Measurements from ENCODE around the gene SIGLEC8.
"Not testable (repeated sequence)": the region's sequence is repeated elsewhere in the genome, so short reads cannot be mapped to it uniquely, and the experiment has no call there.

Gene SIGLEC8

DNA sequence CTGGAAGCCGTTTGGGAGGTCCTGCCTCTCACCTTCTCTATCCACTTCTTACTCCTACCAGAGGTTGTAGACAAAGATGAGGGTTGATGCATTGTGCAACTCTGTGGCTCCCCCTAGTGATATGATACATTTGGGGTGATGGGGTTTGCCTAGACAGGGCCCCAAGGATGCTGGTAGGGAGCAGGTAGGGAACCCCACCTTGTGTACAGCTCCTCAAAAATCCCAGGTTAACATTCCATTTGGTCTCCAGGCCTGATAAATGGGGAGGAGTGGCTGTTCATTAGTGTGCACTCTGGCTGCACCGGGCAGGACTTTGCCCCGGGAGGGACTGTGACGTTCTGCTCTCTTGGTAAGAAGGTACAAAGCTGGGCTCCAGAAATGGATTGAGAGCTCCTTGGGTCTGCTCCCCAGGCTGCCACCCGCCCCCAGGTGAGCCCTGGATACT, 19.2 kb downstream of the SIGLEC8 start:
- Histone ChIP-seq H3K27ac (ENCODE audit: low read length) (no peak overlapping the region), H3K4me1 (ENCODE audit: control insufficient read depth, low read depth, low read length) (no peaks in the 10 kb centered on the region), H3K27me3 (ENCODE audit: control insufficient read depth, insufficient read depth, low read length) (no peaks in the 10 kb centered on the region), H3K4me3 (ENCODE audit: low read length) (no peak overlapping the region), H3K9me3 (ENCODE audit: control insufficient read depth, low read depth, low read length) (no peaks in the 10 kb centered on the region), H3K36me3 (ENCODE audit: control insufficient read depth, low read depth, low read length) (no peaks in the 10 kb centered on the region), H3K9ac (ENCODE audit: low read length) (no peak overlapping the region)

DNA sequence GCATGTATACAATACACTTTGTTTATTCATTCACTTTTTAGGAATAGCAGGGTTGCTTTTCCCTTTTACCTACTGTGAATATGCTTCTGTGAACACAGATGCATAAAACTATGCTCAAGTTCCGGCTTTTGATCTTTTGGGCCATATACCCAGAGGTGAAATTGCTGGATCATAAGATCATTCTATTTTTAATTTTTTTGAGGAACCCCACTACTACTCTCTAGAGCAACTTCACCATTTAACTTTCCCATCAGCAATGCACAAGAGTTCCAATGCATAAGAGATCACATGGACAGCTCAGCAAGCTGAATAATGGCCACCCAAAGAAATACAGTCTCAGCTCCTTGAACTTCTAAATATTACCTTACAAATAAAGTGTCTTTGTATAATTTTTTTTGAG, 23.8 kb downstream of the SIGLEC8 start:
- Histone ChIP-seq H3K4me3 (ENCODE audit: low read length) (no peak overlapping the region), H3K9me3 (ENCODE audit: control insufficient read depth, low read depth, low read length) (no peaks in the 10 kb centered on the region), H3K4me1 (ENCODE audit: control insufficient read depth, low read depth, low read length) (no peaks in the 10 kb centered on the region), H3K27me3 (ENCODE audit: control insufficient read depth, insufficient read depth, low read length) (no peaks in the 10 kb centered on the region), H3K9ac (ENCODE audit: low read length) (no peak overlapping the region), H3K27ac (ENCODE audit: low read length) (no peak overlapping the region), H3K36me3 (ENCODE audit: control insufficient read depth, low read depth, low read length) (no peaks in the 10 kb centered on the region)

DNA sequence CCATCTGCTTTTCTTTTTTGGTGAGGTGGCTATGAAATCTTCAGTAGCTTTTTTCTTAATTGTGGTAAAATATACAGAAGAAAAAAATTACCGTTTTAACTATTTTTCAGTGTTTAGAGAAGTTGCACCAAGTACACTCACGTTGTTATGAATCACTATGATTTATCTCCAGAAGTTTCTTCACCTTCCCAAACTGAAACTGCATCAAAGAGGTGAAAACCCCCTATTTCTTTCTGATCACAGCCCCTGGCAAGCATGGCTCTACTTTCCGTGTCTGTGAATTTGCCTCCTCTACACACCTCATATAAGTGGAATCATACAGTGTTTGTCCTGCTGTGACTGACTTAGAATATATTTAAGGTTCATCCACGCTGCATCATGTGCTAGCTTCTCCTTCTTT, 25.2 kb downstream of the SIGLEC8 start:
- Histone ChIP-seq H3K4me1 (ENCODE audit: control insufficient read depth, low read depth, low read length) (no peaks in the 10 kb centered on the region), H3K9ac (ENCODE audit: low read length) (no peak overlapping the region), H3K27me3 (ENCODE audit: control insufficient read depth, insufficient read depth, low read length) (no peaks in the 10 kb centered on the region), H3K36me3 (ENCODE audit: control insufficient read depth, low read depth, low read length) (no peaks in the 10 kb centered on the region), H3K9me3 (ENCODE audit: control insufficient read depth, low read depth, low read length) (no peaks in the 10 kb centered on the region), H3K4me3 (ENCODE audit: low read length) (no peak overlapping the region), H3K27ac (ENCODE audit: low read length) (no peak overlapping the region)

DNA sequence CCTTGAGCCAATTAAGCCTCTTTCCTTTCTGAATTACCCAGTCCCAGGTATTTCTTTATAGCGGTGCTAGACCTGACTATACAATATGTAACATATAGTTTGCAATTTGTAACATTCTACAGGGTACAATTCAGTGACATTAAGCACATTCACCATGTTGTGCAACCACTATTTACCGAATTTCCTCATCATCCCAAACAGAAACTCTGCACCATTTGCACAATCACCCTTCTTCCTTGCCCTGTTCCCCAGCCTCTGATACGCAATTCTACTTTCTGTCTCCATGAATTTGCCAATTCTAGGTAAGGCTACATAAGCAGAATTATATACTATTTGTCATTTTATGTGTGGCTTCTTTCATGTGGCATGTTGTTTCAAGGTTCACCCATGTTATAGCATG, 27.1 kb downstream of the SIGLEC8 start:
- Histone ChIP-seq H3K4me1 (ENCODE audit: control insufficient read depth, low read depth, low read length) (no peaks in the 10 kb centered on the region), H3K27ac (ENCODE audit: low read length) (no peak overlapping the region), H3K36me3 (ENCODE audit: control insufficient read depth, low read depth, low read length) (no peaks in the 10 kb centered on the region), H3K9me3 (ENCODE audit: control insufficient read depth, low read depth, low read length) (no peaks in the 10 kb centered on the region), H3K4me3 (ENCODE audit: low read length) (no peak overlapping the region), H3K27me3 (ENCODE audit: control insufficient read depth, insufficient read depth, low read length) (no peaks in the 10 kb centered on the region), H3K9ac (ENCODE audit: low read length) (no peak overlapping the region)

DNA sequence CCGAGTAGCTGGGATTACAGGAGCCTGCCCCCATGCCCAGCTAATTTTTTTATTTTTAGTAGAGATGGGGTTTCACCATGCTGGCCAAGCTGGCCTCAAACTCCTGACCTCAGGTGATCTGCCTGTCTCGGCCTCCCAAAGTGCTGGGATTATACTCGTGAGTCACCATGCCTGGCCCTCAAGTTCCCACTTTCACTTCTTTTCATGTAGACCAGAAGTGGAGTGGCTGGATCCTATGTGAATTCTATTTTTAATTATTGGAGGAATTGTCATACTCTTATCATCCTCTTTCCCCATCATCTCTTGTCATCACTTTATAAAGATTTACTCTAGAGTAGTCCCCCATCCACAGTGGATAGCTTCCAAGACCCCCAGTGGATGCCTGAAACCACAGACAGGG, 28.0 kb downstream of the SIGLEC8 start:
- no peaks in the 10 kb centered on the region for H3K27me3 ChIP-seq (ENCODE audit: control insufficient read depth, insufficient read depth, low read length)
- H3K9ac ChIP-seq (ENCODE audit: low read length): no peak overlapping the region
- no peak overlapping the region for H3K4me3 ChIP-seq (ENCODE audit: low read length)
- H3K4me1 ChIP-seq (ENCODE audit: control insufficient read depth, low read depth, low read length): no peaks in the 10 kb centered on the region
- H3K36me3 ChIP-seq (ENCODE audit: control insufficient read depth, low read depth, low read length): no peaks in the 10 kb centered on the region
- H3K27ac ChIP-seq (ENCODE audit: low read length): no peak overlapping the region
- H3K9me3 ChIP-seq (ENCODE audit: control insufficient read depth, low read depth, low read length): no peaks in the 10 kb centered on the region

DNA sequence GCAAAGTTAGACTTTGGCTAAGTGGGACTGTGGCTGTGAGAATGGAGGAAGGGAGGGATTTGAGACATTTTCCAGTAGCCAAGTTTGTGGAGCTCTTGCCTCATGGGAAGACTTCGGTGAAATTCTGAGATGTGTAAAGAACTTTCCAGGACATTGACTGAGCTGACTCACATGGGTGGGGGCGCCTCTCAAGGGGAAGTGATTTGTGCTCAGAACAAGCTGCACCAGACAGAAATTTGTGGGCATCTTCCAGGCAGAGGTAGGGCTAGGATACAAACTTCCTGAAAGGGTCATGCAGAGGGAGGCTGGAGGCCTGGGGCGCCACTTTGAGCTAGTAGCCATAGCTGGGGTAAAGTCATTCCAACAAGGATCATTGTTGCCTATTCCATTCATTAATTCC, 31.1 kb downstream of the SIGLEC8 start:
- H3K9ac ChIP-seq (ENCODE audit: low read length): no peak overlapping the region
- no peaks in the 10 kb centered on the region for H3K9me3 ChIP-seq (ENCODE audit: control insufficient read depth, low read depth, low read length)
- H3K27ac ChIP-seq (ENCODE audit: low read length): no peak overlapping the region
- no peak overlapping the region for H3K4me3 ChIP-seq (ENCODE audit: low read length)
- no peaks in the 10 kb centered on the region for H3K36me3 ChIP-seq (ENCODE audit: control insufficient read depth, low read depth, low read length)
- no peaks in the 10 kb centered on the region for H3K4me1 ChIP-seq (ENCODE audit: control insufficient read depth, low read depth, low read length)
- H3K27me3 ChIP-seq (ENCODE audit: control insufficient read depth, insufficient read depth, low read length): no peaks in the 10 kb centered on the region

DNA sequence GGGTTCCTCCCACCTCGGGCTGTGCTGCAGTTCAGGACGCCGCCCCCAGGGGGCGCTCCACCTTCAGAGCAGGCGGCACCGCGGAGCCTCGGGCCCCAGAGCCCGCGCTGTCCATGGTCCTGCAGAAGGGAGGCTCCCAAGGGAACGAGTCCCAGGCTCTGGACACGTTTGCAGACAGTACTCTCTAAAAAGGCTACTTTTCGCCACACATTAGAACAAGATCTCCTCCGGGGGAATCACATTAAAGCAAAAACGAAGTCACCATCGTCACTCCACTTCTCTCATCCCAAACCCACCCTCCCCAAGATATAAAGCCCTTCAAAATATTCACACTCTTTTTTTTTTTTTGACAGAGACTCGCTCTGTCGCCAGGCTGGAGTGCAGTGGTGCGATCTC, 36.2 kb downstream of the SIGLEC8 start:
- Histone ChIP-seq H3K9me3 (ENCODE audit: control insufficient read depth, low read depth, low read length) (no peaks in the 10 kb centered on the region), H3K27ac (ENCODE audit: low read length) (no peak overlapping the region), H3K4me3 (ENCODE audit: low read length) (peak overlapping the region; percentile 37), H3K36me3 (ENCODE audit: control insufficient read depth, low read depth, low read length) (no peaks in the 10 kb centered on the region), H3K27me3 (ENCODE audit: control insufficient read depth, insufficient read depth, low read length) (peaks cover 9% of the 10 kb centered on the region), H3K9ac (ENCODE audit: low read length) (no peak overlapping the region), H3K4me1 (ENCODE audit: control insufficient read depth, low read depth, low read length) (no peaks in the 10 kb centered on the region)

DNA sequence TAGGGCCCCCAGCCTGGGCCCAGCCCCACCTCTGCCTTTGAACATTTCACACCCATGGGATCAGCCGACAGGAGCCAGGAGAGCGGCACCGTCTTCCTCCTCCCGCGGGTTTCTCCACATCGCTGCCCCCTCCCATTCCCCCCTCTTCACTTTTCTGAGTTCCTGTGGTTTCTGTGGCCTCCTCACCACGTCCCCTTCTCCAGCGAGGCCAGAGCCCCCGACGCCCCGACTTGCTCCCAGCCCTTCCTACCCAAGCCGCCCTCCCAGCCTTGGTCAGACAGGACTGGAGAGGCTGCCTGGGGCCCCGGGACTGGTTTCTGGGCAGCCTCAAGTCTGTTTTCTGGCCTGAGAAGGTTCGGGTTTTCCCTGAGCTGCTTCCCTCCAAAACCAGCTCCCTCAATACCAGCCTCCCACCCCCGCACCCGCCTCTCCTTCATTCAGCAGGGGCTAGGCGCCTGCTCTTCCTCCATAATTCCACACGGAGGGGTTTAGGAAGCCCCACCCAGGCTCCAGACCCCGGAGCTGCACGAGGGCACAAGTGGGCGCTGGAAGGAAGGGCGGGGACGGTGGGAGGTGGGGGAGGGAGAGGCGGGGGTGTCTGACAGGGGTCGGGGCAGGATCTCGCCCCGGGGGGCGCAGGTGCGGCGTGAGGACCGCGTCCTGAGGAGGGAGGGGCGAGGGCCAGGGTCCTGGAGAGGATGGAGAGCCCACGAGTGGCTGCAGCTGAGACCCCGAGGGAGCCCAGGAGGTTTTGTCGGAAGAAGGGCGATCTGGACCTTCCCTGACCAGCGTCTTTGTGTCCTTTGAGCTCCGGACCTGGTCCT, 36.8 kb downstream of the SIGLEC8 start:
- H3K4me3 ChIP-seq (ENCODE audit: low read length): peak overlapping the region; percentile 37
- no peaks in the 10 kb centered on the region for H3K4me1 ChIP-seq (ENCODE audit: control insufficient read depth, low read depth, low read length)
- peaks cover 9% of the 10 kb centered on the region for H3K27me3 ChIP-seq (ENCODE audit: control insufficient read depth, insufficient read depth, low read length)
- H3K27ac ChIP-seq (ENCODE audit: low read length): no peak overlapping the region
- H3K9ac ChIP-seq (ENCODE audit: low read length): no peak overlapping the region
- H3K9me3 ChIP-seq (ENCODE audit: control insufficient read depth, low read depth, low read length): no peaks in the 10 kb centered on the region
- H3K36me3 ChIP-seq (ENCODE audit: control insufficient read depth, low read depth, low read length): no peaks in the 10 kb centered on the region

DNA sequence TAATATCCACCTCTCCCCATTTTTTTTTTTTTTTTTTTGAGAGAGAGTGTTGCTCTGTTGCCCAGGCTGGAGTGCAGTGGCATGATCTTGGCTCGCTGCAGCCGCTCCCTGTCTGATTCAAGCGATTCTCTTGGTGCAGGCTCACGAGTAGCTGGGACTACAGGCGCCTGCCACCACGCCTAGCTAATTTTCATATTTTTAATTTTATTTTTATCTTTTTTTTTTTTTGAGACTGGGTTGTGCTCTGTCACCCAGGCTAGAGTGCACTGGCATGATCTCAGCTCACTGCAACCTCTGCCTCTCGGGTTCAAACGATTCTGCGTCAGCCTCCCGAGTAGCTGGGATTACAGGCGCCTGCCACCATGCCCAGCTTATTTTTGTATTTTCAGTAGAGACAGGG, 37.7 kb downstream of the SIGLEC8 start:
- H3K27me3 ChIP-seq (ENCODE audit: control insufficient read depth, insufficient read depth, low read length); H3K9me3 ChIP-seq (ENCODE audit: control insufficient read depth, low read depth, low read length); H3K36me3 ChIP-seq (ENCODE audit: control insufficient read depth, low read depth, low read length); H3K4me1 ChIP-seq (ENCODE audit: control insufficient read depth, low read depth, low read length); H3K9ac ChIP-seq (ENCODE audit: low read length); H3K27ac ChIP-seq (ENCODE audit: low read length); H3K4me3 ChIP-seq (ENCODE audit: low read length): not testable (repeated sequence)

DNA sequence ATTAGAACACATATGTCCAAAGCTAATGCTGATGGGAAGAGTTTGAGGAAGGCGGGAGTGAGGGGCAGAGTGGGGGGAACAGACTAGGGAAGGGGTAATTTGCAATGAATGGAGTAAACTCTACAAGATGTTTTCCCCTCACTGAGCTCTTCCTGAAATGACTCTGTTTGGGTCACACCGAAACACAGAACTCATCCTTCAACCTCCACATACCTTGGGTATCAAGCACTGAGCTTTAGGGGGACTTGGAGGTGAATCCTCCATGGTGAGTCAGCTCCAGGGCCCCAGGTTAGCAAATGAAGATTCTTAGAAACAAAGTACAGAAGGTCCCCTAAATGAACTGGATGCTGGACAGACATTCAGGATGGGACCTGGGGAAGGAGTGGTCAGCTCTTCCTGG, 39.5 kb downstream of the SIGLEC8 start:
- Histone ChIP-seq H3K27me3 (ENCODE audit: control insufficient read depth, insufficient read depth, low read length) (peaks cover 9% of the 10 kb centered on the region), H3K9me3 (ENCODE audit: control insufficient read depth, low read depth, low read length) (no peaks in the 10 kb centered on the region), H3K36me3 (ENCODE audit: control insufficient read depth, low read depth, low read length) (no peaks in the 10 kb centered on the region), H3K27ac (ENCODE audit: low read length) (no peak overlapping the region), H3K9ac (ENCODE audit: low read length) (no peak overlapping the region), H3K4me3 (ENCODE audit: low read length) (no peak overlapping the region), H3K4me1 (ENCODE audit: control insufficient read depth, low read depth, low read length) (no peaks in the 10 kb centered on the region)

DNA sequence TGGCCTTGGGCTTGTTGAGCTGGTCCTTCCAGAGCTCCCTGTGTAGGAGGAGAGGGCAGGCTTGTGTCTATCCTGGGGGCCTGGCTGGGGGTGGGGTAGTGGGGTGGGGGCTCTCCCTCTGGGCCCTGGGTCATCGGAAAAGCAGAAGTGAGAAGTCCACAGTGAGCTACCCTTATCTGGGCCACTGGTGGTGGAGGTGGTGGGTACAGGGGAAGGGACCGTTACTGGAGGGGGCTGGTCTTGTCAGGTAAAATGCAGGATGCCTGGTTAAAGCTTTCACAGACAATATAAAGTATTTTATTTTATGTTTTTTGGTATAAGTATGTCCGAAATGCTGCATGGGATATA, 40.5 kb downstream of the SIGLEC8 start:
- no peaks in the 10 kb centered on the region for H3K9me3 ChIP-seq (ENCODE audit: control insufficient read depth, low read depth, low read length)
- H3K27me3 ChIP-seq (ENCODE audit: control insufficient read depth, insufficient read depth, low read length): peaks cover 9% of the 10 kb centered on the region
- no peak overlapping the region for H3K9ac ChIP-seq (ENCODE audit: low read length)
- H3K4me1 ChIP-seq (ENCODE audit: control insufficient read depth, low read depth, low read length): no peaks in the 10 kb centered on the region
- no peak overlapping the region for H3K4me3 ChIP-seq (ENCODE audit: low read length)
- H3K36me3 ChIP-seq (ENCODE audit: control insufficient read depth, low read depth, low read length): no peaks in the 10 kb centered on the region
- H3K27ac ChIP-seq (ENCODE audit: low read length): no peak overlapping the region

DNA sequence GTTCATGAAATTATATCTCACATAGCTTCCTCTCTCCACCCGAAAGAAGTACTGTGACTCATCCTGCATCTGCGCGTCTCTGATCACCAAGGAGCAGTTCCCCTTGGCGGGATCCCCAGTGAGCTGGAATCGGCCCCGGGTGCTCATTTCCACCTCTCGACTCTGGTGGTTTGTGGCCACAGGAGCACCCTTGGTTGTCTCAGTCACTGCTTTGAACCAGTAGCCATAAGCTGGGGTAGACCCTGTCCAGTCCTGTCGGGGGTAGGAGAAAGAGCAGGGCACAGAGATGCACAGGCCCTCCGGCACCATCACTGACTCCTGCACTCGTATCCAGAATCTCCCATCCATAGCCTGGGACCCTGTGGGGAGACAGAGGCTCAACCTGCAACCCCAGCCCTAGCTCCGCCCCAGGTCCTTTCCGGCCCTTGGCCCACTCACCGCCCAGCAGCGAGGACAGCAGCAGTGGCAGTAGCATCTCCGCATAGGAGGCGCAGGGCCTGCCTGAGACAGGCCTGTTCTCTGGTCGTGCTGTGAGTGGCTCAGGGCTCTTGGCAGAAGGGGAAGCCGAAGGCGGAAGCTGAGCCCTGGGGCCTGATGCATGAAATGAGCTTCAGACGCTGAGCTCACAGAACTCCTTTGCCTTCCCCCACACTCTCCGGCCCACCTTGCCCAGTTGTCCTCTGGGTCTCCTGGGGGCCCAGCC, 41.0 kb downstream of the SIGLEC8 start, which contains the start of gene SIGLEC10:
Gene SIGLEC10, minus strand, starts transcription at position 536 of the 703 bp plus-strand sequence. Its CDS starts 61 bp downstream, at position 475.
- Histone ChIP-seq H3K9me3 (ENCODE audit: control insufficient read depth, low read depth, low read length) (no peaks in the 10 kb centered on the region), H3K4me3 (ENCODE audit: low read length) (no peak within 1 kb of the TSS), H3K4me1 (ENCODE audit: control insufficient read depth, low read depth, low read length) (no peaks in the 10 kb centered on the region), H3K9ac (ENCODE audit: low read length) (no peak within 1 kb of the TSS), H3K27me3 (ENCODE audit: control insufficient read depth, insufficient read depth, low read length) (peaks cover 9% of the 10 kb centered on the region), H3K36me3 (ENCODE audit: control insufficient read depth, low read depth, low read length) (no peaks in the 10 kb centered on the region), H3K27ac (ENCODE audit: low read length) (no peak within 1 kb of the TSS)
